GM12878 (cell line): ENCODE measurements around the gene ALG11. TPM values are rescaled to one million over a fixed set of nuclear protein-coding genes. Genes with fewer than 3 reads are reported as not detected.

Source experiments
- ATF2 ChIP-seq: IDR thresholded peaks from 2 replicates; pipeline ENCODE4 v1.6.1; 2012; ENCODE audit warnings: low read length, inconsistent platforms
- E2F8 ChIP-seq: fragments of 450-650 bp; IDR thresholded peaks from 2 replicates; pipeline ENCODE4 v1.6.1; 2018; ENCODE audit warnings: mild to moderate bottlenecking, low read depth, moderate library complexity; ENCODE audit not compliant: partially characterized antibody
- FOXK2 ChIP-seq: fragments of 450-650 bp; IDR thresholded peaks from 2 replicates; pipeline ENCODE4 v1.6.1; 2017; ENCODE audit warnings: mild to moderate bottlenecking, moderate library complexity
- FOXM1 ChIP-seq: IDR thresholded peaks from 2 replicates; pipeline ENCODE4 v1.6.1; 2012; ENCODE audit warnings: low read depth, mild to moderate bottlenecking, inconsistent platforms, low read length, moderate library complexity
- LARP7 ChIP-seq: fragments of 450-650 bp; IDR thresholded peaks from 2 replicates; pipeline ENCODE4 v1.6.1; 2017; ENCODE audit warnings: mild to moderate bottlenecking
- SMARCA5 ChIP-seq: fragments of 450-650 bp; IDR thresholded peaks from 2 replicates; pipeline ENCODE4 v1.6.1; 2017; ENCODE audit warnings: mild to moderate bottlenecking
- SREBF2 ChIP-seq: IDR thresholded peaks from 2 replicates; pipeline ENCODE4 v1.6.1; 2012; ENCODE audit warnings: mild to moderate bottlenecking, low read length
- SUPT20H ChIP-seq: IDR thresholded peaks from 2 replicates; pipeline ENCODE4 v1.6.1; 2011; ENCODE audit warnings: low read depth, mild to moderate bottlenecking, low read length, moderate library complexity, borderline replicate concordance; ENCODE audit not compliant: control insufficient read depth
- USF1 ChIP-seq: IDR thresholded peaks from 2 replicates; pipeline ENCODE4 v1.6.1; 2011; ENCODE audit warnings: borderline replicate concordance, low read depth, mild to moderate bottlenecking, moderate library complexity, mixed read lengths, low read length; ENCODE audit not compliant: insufficient read depth; ENCODE audit errors: extremely low read length
- ZNF24 ChIP-seq: fragments of 450-650 bp; IDR thresholded peaks from 2 replicates; pipeline ENCODE4 v1.6.1; 2017; ENCODE audit warnings: antibody characterized with exemption, mild to moderate bottlenecking
- polyA plus RNA-seq, 11 experiments: library from polyadenylated mRNA; depleted of rRNA in 4 of 11; unstranded in 6 of 11; stranded (reverse) in 5 of 11; fragments of >200 nt; fragmentation: Nextera tagmentation in 4 of 11; fragmentation: Illumina TruSeq in 1 of 11; extraction: Ambion mirVana in 4 of 11; extraction: Trizol in 1 of 11; gene quantifications; 1 replicate in 1 of 11; 2 replicates in 10 of 11; pipeline versions ENCODE4 v1.2.1 to v1.2.3, GENCODE V29; 2011 to 2016; ENCODE audit warnings: inconsistent platforms in 2 of 11, missing spikeins in 2 of 11, low read depth in 1 of 11
- total RNA-seq, 4 experiments: library from RNA; depleted of rRNA in 3 of 4; stranded (reverse); fragments of >200 nt in 3 of 4; fragmentation: Illumina TruSeq in 1 of 4; extraction: Trizol in 1 of 4; gene quantifications; 2 replicates each; pipeline versions ENCODE4 v1.2.1 to v1.2.3, GENCODE V29; 2013 to 2021
- TF ChIP-seq, protein P1 (sequence below): fragments of 150-350 bp; IDR thresholded peaks from 2 replicates; pipeline ENCODE4 v1.6.1; 2016; ENCODE audit warnings: low read depth, low read length

ALG11 gene
- total and polyA plus RNA-seq, 10 of the 15 experiments (the other 5 are each of a cell fraction or from before 2014, with no cell fraction given) = 8.4 to 27.7 (median 15.6) TPM

GRCh38 chr13:52011632-52012511 is at the start of gene ALG11 (continued):
- no peak for TF ChIP-seq E2F8
- TF ChIP-seq ATF2 = no peak
- TF ChIP-seq, protein P1, sequence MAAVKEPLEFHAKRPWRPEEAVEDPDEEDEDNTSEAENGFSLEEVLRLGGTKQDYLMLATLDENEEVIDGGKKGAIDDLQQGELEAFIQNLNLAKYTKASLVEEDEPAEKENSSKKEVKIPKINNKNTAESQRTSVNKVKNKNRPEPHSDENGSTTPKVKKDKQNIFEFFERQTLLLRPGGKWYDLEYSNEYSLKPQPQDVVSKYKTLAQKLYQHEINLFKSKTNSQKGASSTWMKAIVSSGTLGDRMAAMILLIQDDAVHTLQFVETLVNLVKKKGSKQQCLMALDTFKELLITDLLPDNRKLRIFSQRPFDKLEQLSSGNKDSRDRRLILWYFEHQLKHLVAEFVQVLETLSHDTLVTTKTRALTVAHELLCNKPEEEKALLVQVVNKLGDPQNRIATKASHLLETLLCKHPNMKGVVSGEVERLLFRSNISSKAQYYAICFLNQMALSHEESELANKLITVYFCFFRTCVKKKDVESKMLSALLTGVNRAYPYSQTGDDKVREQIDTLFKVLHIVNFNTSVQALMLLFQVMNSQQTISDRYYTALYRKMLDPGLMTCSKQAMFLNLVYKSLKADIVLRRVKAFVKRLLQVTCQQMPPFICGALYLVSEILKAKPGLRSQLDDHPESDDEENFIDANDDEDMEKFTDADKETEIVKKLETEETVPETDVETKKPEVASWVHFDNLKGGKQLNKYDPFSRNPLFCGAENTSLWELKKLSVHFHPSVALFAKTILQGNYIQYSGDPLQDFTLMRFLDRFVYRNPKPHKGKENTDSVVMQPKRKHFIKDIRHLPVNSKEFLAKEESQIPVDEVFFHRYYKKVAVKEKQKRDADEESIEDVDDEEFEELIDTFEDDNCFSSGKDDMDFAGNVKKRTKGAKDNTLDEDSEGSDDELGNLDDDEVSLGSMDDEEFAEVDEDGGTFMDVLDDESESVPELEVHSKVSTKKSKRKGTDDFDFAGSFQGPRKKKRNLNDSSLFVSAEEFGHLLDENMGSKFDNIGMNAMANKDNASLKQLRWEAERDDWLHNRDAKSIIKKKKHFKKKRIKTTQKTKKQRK = 0 out of 2 replicates have a peak, but pooled peaks have one; percentile 52
- no peak for TF ChIP-seq SREBF2
- no peak for TF ChIP-seq FOXM1
- TF ChIP-seq SUPT20H = no peak
- no peak for TF ChIP-seq USF1
- no peak for TF ChIP-seq SMARCA5
- TF ChIP-seq FOXK2 = no peak
- peak; percentile 66; the same call in 1 of the 2 replicates for TF ChIP-seq LARP7
- TF ChIP-seq ZNF24 = no peak
